Smooth muscle cell of trachea (primary cell): ENCODE data around the gene VPS39. TPM values are rescaled to one million over a fixed set of nuclear protein-coding genes. Genes with fewer than 3 reads are reported as not detected.

Experiments used
- total RNA-seq: library from RNA; depleted of rRNA; stranded (reverse); fragments of >200 nt; gene quantifications from 2 replicates; pipeline ENCODE4 v1.2.1, GENCODE V29; 2014

VPS39 gene, protein sequence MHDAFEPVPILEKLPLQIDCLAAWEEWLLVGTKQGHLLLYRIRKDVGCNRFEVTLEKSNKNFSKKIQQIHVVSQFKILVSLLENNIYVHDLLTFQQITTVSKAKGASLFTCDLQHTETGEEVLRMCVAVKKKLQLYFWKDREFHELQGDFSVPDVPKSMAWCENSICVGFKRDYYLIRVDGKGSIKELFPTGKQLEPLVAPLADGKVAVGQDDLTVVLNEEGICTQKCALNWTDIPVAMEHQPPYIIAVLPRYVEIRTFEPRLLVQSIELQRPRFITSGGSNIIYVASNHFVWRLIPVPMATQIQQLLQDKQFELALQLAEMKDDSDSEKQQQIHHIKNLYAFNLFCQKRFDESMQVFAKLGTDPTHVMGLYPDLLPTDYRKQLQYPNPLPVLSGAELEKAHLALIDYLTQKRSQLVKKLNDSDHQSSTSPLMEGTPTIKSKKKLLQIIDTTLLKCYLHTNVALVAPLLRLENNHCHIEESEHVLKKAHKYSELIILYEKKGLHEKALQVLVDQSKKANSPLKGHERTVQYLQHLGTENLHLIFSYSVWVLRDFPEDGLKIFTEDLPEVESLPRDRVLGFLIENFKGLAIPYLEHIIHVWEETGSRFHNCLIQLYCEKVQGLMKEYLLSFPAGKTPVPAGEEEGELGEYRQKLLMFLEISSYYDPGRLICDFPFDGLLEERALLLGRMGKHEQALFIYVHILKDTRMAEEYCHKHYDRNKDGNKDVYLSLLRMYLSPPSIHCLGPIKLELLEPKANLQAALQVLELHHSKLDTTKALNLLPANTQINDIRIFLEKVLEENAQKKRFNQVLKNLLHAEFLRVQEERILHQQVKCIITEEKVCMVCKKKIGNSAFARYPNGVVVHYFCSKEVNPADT
- 77.6 and 79.1 TPM in 2 replicates for total RNA-seq

DNA sequence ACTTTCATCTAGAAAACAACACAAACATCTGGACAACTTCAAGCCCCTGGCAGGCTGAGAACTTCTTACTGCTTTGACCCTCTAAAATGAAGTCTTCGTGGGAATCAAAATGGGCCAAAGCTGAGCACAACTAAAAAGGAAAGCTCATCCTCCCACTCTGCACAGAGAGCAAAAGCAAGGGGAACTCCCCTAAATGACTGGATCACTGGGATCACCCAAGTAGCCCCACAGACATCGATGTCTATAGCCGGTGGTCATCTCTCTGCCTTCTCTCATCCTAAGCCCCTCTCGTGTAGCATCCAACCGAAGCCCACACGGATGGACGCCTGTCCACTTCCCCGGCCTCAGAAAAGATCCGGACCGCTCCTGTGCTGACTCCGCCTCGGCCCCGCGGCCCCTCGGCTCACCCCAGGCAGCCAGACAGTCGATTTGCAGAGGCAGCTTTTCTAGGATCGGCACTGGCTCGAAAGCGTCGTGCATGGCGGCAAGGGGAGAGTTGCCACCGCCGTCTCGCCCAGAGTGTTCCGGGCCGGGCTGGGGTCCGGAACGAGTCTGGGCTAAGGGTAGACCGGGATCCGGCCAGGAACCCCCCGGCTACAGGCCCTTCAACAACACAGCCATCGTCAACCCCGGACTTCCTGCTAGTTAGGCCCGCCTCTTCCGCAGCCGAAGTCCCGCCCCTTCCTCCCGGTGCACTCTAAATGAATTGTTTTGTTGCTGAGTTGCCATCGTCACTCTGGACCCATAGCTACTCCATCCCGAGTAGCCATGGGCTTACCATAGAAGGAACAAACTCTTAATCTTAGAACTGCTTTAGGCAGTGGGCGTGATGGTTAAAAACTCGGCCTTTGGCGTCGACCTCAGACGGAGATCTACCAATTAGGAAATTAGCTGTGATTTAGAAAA is at the start of gene VPS39:
Gene VPS39 (minus strand): TSS at position 631 of the 906 bp plus-strand sequence. CDS start 151 bp downstream, at position 480.

DNA sequence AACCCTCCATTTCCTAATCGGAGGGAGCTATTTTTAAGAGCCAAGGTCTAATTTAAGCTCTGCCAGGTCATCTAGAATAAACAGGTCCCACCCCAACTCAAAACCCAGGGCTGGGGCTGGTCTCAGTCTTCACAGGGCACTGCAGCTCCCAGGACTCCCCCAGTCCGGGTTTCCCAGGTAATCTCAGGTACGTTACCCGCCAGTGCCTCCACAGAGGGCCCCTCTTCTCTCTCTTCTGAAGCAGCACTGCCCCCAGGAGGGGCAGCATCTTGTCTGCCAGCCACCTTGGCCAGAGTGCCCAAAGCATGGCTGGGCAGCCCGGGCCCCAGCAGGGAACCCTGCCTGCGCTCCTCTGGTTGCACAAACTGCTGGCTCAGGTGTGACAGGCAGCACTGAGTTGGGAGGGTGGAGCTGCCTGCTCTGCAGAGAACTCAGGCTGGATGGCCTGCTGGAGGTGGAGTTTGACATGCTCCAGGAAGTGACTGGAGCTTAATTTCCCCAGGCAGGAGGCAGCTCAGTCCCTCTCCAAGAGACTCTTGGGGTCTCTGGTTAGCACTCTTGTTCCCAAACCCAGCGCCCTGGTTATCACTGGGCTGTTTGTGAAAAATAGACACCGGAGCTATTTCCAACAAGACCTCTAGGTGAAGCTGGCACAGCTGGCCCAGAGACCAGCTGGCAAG is 51.7 kb downstream of the VPS39 start, which contains the start of gene PLA2G4F:
Gene PLA2G4F (minus strand): TSS at position 394 of the 680 bp plus-strand sequence. CDS start 87 bp downstream, at position 307.

Other genes with a start within 250 kb of the VPS39 start
- 20.8 and 22.8 TPM in 2 replicates for gene EHD4, start 235.7 kb downstream of the VPS39 start, total RNA-seq
- gene PLA2G4E, start 187.3 kb downstream of the VPS39 start, total RNA-seq, result under 0.01 TPM in 1 of 2 replicates, not detected in the other
- not detected in 2 replicates for gene PLA2G4D, start 113.7 kb downstream of the VPS39 start, total RNA-seq
- gene PLA2G4F, start 51.7 kb downstream of the VPS39 start, total RNA-seq, result under 0.01 TPM in 1 of 2 replicates, not detected in the other
- gene GANC, start 64.9 kb upstream of the VPS39 start, total RNA-seq, result 22.2 and 31.0 TPM in 2 replicates
- 44.5 and 66.8 TPM in 2 replicates for gene TMEM87A, start 65.1 kb upstream of the VPS39 start, total RNA-seq
- 1.0 and 2.8 TPM in 2 replicates for gene CAPN3, start 151.2 kb upstream of the VPS39 start, total RNA-seq